Suprapubic skin (tissue), 4 donors: ENCODE data around the gene KDM2A. TPM values are rescaled to one million over a fixed set of nuclear protein-coding genes. Genes with fewer than 3 reads are reported as not detected.

Source experiments
- DNase-seq, 2 donors: peaks; one replicate each; pipeline ENCODE4 v3.0.0-alpha.2; 2019; ENCODE audit warnings: low spot score in 2 of 2
- H3K27ac ChIP-seq: fragments of 200-600 bp; sonication (generic); one replicate; pipeline ENCODE4 v1.5.1; 2019
- H3K27me3 ChIP-seq: fragments of 200-600 bp; sonication (generic); one replicate; pipeline ENCODE4 v1.5.1; 2019
- H3K36me3 ChIP-seq: fragments of 200-600 bp; sonication (generic); one replicate; pipeline ENCODE4 v1.5.1; 2019
- H3K4me1 ChIP-seq: fragments of 200-600 bp; sonication (generic); one replicate; pipeline ENCODE4 v1.5.1; 2019
- H3K4me3 ChIP-seq: fragments of 200-600 bp; sonication (generic); one replicate; pipeline ENCODE4 v1.5.1; 2019; ENCODE audit warnings: mild to moderate bottlenecking
- H3K9me3 ChIP-seq: fragments of 200-600 bp; sonication (generic); one replicate; pipeline ENCODE4 v1.5.1; 2019
- CTCF ChIP-seq, 2 donors: fragments of 200-600 bp in 1 of 2; fragments of 450-650 bp in 1 of 2; sonication (generic) in 1 of 2; IDR thresholded peaks; one replicate each; pipeline ENCODE4 v1.5.1; 2016 to 2019; ENCODE audit warnings: antibody characterized with exemption in 2 of 2, mild to moderate bottlenecking in 1 of 2, moderate library complexity in 1 of 2
- EP300 ChIP-seq: sonication (generic); formaldehyde crosslinking; IDR thresholded peaks from one replicate; pipeline ENCODE4 v1.6.1; 2017; ENCODE audit warnings: antibody characterized with exemption
- POLR2A ChIP-seq, 2 donors: fragments of 450-650 bp; IDR thresholded peaks; one replicate each; pipeline ENCODE4 v1.6.1; 2017; ENCODE audit warnings: antibody characterized with exemption in 2 of 2, mild to moderate bottlenecking in 2 of 2, moderate library complexity in 2 of 2
- POLR2AphosphoS5 ChIP-seq, 3 donors: sonication (generic); formaldehyde crosslinking; IDR thresholded peaks; one replicate each; pipeline ENCODE4 v1.6.1; 2017; ENCODE audit warnings: antibody characterized with exemption in 3 of 3
- WGBS: methylation state at CpG from one replicate; pipeline ENCODE4 v1.1.5; 2018; 5-methylcytosine and 5-hydroxymethylcytosine counted together
- total RNA-seq, 4 donors: library from RNA; depleted of rRNA; stranded (reverse); fragments of >200 nt; gene quantifications; one replicate each; pipeline ENCODE4 v1.1.0, GENCODE V29; 2016

KDM2A gene
- total RNA-seq, 4 donors from 2014 or later = 76.0 to 142 (median 84.8) TPM

- H3K36me3 ChIP-seq = no peaks in the 10 kb centered on the region
- H3K4me1 ChIP-seq = peaks cover 93% of the 10 kb centered on the region
- peak overlapping the region; percentile 91 for H3K27ac ChIP-seq
- DNase-seq = no peak
- TF ChIP-seq CTCF (IDR thresholded peaks at IDR 0.05) (no peak), POLR2A (IDR thresholded peaks at IDR 0.05) (no peak), POLR2AphosphoS5 (IDR thresholded peaks at IDR 0.05) (no peak), EP300 (no peak)
- H3K4me3 ChIP-seq = peak overlapping the region; percentile 95
- no peaks in the 10 kb centered on the region for H3K9me3 ChIP-seq
- H3K27me3 ChIP-seq = no peaks in the 10 kb centered on the region
- 50% methylated on average over 20 of the region's 21 CpGs for WGBS
Measured at GRCh38 chr11:67268081-67268961, 149.3 kb downstream of the KDM2A start.

- Histone ChIP-seq H3K9me3 (no peaks in the 10 kb centered on the region), H3K4me3 (peak overlapping the region; percentile 95), H3K27ac (peak overlapping the region; percentile 63), H3K27me3 (no peaks in the 10 kb centered on the region), H3K36me3 (no peaks in the 10 kb centered on the region), H3K4me1 (peaks cover 93% of the 10 kb centered on the region)
- DNase-seq = peak in 1 of 2 donors; percentile 44
- no peak for TF ChIP-seq POLR2A (IDR thresholded peaks at IDR 0.05)
- no peak for TF ChIP-seq CTCF (IDR thresholded peaks at IDR 0.05)
- TF ChIP-seq POLR2AphosphoS5 (IDR thresholded peaks at IDR 0.05) = no peak
- no peak for TF ChIP-seq EP300
- WGBS = 75% methylated on average over 11 of the region's 13 CpGs
Measured at GRCh38 chr11:67268962-67269268, 149.9 kb downstream of the KDM2A start.

GRCh38 chr11:67269401-67270255 lies 150.6 kb downstream of the KDM2A start:
- peak overlapping the region; percentile 95 for H3K4me3 ChIP-seq
- WGBS = 28% methylated on average over 12 of the region's 15 CpGs
- DNase-seq = peak in 1 of 2 donors; percentile 66
- H3K9me3 ChIP-seq = no peaks in the 10 kb centered on the region
- peaks cover 93% of the 10 kb centered on the region for H3K4me1 ChIP-seq
- peak overlapping the region; percentile 63 for H3K27ac ChIP-seq
- TF ChIP-seq POLR2AphosphoS5 (IDR thresholded peaks at IDR 0.05) = no peak
- TF ChIP-seq CTCF (IDR thresholded peaks at IDR 0.05) = no peak
- no peak for TF ChIP-seq EP300
- TF ChIP-seq POLR2A (IDR thresholded peaks at IDR 0.05) = no peak
- no peaks in the 10 kb centered on the region for H3K36me3 ChIP-seq
- H3K27me3 ChIP-seq = no peaks in the 10 kb centered on the region

GRCh38 chr11:67270256-67271204 lies 151.5 kb downstream of the KDM2A start:
- Histone ChIP-seq H3K4me3 (peak overlapping the region; percentile 95), H3K27me3 (no peaks in the 10 kb centered on the region), H3K36me3 (no peaks in the 10 kb centered on the region), H3K4me1 (peaks cover 93% of the 10 kb centered on the region), H3K27ac (peak overlapping the region; percentile 63), H3K9me3 (no peaks in the 10 kb centered on the region)
- no peak for TF ChIP-seq CTCF (IDR thresholded peaks at IDR 0.05)
- no peak for TF ChIP-seq POLR2AphosphoS5 (IDR thresholded peaks at IDR 0.05)
- TF ChIP-seq EP300 = no peak
- TF ChIP-seq POLR2A (IDR thresholded peaks at IDR 0.05) = no peak
- 24% methylated on average over 24 of the region's 28 CpGs for WGBS
- peak in 1 of 2 donors; percentile 70 for DNase-seq
